HG03108 (cell line): ENCODE data around the gene MZB1.
"Not testable (repeated sequence)": the region's sequence is repeated elsewhere in the genome, so short reads cannot be mapped to it uniquely, and the experiment has no call there.

Experiments used
- ATAC-seq: cut with Tn5 transposase; IDR thresholded peaks from one replicate; pipeline ENCODE4 v1.9.1; 2021; ENCODE audit warnings: moderate library complexity; ENCODE audit not compliant: unreplicated experiment

The MZB1 gene

GRCh38 chr5:139392678-139393496 is 3.2 kb upstream of the MZB1 start:
- ATAC-seq, result peak; percentile 45

- ATAC-seq, result no peak
Measured at GRCh38 chr5:139392324-139392677, 2.6 kb upstream of the MZB1 start.

GRCh38 chr5:139391570-139392323 is 2.0 kb upstream of the MZB1 start:
- ATAC-seq, result no peak

- ATAC-seq, result no peak
Measured at GRCh38 chr5:139390639-139391569, 1.2 kb upstream of the MZB1 start.

- no peak for ATAC-seq
Measured at GRCh38 chr5:139388198-139388821, 1.4 kb downstream of the MZB1 start.

- no peak for ATAC-seq
Measured at GRCh38 chr5:139387611-139388197, 2.0 kb downstream of the MZB1 start.

GRCh38 chr5:139386956-139387355 is 2.8 kb downstream of the MZB1 start:
- not testable (repeated sequence) for ATAC-seq

- no peak for ATAC-seq
Measured at GRCh38 chr5:139386050-139386438, 3.7 kb downstream of the MZB1 start.

GRCh38 chr5:139385061-139386049 is 4.4 kb downstream of the MZB1 start:
- ATAC-seq, result no peak

GRCh38 chr5:139384591-139385051 is 5.1 kb downstream of the MZB1 start:
- ATAC-seq, result no peak

- no peak for ATAC-seq
Measured at GRCh38 chr5:139383993-139384590, 5.6 kb downstream of the MZB1 start.

GRCh38 chr5:139383275-139383992 is 6.3 kb downstream of the MZB1 start, which contains the start of gene SLC23A1:
Gene SLC23A1 (minus strand): TSS chr5:139383297. CDS start chr5:139383253, 44 bp downstream.
- no peak for ATAC-seq

- ATAC-seq, result no peak
Measured at GRCh38 chr5:139382807-139383206, 6.9 kb downstream of the MZB1 start.

GRCh38 chr5:139381837-139382761 is 7.6 kb downstream of the MZB1 start:
- ATAC-seq, result no peak

- no peak for ATAC-seq
Measured at GRCh38 chr5:139379626-139380449, 9.9 kb downstream of the MZB1 start.

GRCh38 chr5:139378941-139379361 is 10.8 kb downstream of the MZB1 start:
- no peak for ATAC-seq
